ENCODE data around the gene WNT6.

Gene WNT6

GRCh38 chr2:218829868-218830451, 29.6 kb upstream of the WNT6 start:
- H3K9ac ChIP-seq: no peak overlapping the region
- no peak for TF ChIP-seq CTCF (IDR thresholded peaks at IDR 0.05)
- no peaks in the 10 kb centered on the region for H3K27me3 ChIP-seq (ENCODE audit: control insufficient read depth, insufficient read depth, low read length)
- no peak overlapping the region for H2AFZ ChIP-seq
- no peak overlapping the region for H3K27ac ChIP-seq
- H3K36me3 ChIP-seq (ENCODE audit: control insufficient read depth, insufficient read depth, low read length): no peaks in the 10 kb centered on the region
- no peaks in the 10 kb centered on the region for H3K79me2 ChIP-seq
- no peak overlapping the region for H3K4me2 ChIP-seq (ENCODE audit: low read length)
- no peaks in the 10 kb centered on the region for H3K9me3 ChIP-seq (ENCODE audit: control insufficient read depth, low read length)
- no peak overlapping the region for H3K4me3 ChIP-seq (ENCODE audit: low read depth, low read length)
- H3K4me1 ChIP-seq: no peaks in the 10 kb centered on the region

- Histone ChIP-seq H3K4me1 (no peaks in the 10 kb centered on the region), H3K9me3 (ENCODE audit: control insufficient read depth, low read length) (no peaks in the 10 kb centered on the region), H3K4me3 (ENCODE audit: low read depth, low read length) (no peak overlapping the region), H3K79me2 (no peaks in the 10 kb centered on the region), H3K9ac (no peak overlapping the region), H3K27ac (no peak overlapping the region), H2AFZ (no peak overlapping the region), H3K4me2 (ENCODE audit: low read length) (no peak overlapping the region), H3K27me3 (ENCODE audit: control insufficient read depth, insufficient read depth, low read length) (no peaks in the 10 kb centered on the region), H3K36me3 (ENCODE audit: control insufficient read depth, insufficient read depth, low read length) (no peaks in the 10 kb centered on the region)
- no peak for TF ChIP-seq CTCF (IDR thresholded peaks at IDR 0.05)
Observed at GRCh38 chr2:218830526-218831306, 28.9 kb upstream of the WNT6 start.

- Histone ChIP-seq H3K79me2 (no peaks in the 10 kb centered on the region), H3K36me3 (ENCODE audit: control insufficient read depth, insufficient read depth, low read length) (no peaks in the 10 kb centered on the region), H3K4me3 (ENCODE audit: low read depth, low read length) (no peak within 1 kb of the TSS), H3K27ac (no peak within 1 kb of the TSS), H3K4me2 (ENCODE audit: low read length) (no peak within 1 kb of the TSS), H2AFZ (no peak within 1 kb of the TSS), H3K4me1 (no peaks in the 10 kb centered on the region), H3K9ac (no peak within 1 kb of the TSS), H3K9me3 (ENCODE audit: control insufficient read depth, low read length) (no peaks in the 10 kb centered on the region), H3K27me3 (ENCODE audit: control insufficient read depth, insufficient read depth, low read length) (no peaks in the 10 kb centered on the region)
- no peak for TF ChIP-seq CTCF (IDR thresholded peaks at IDR 0.05)
Observed at GRCh38 chr2:218831378-218831990, 28.1 kb upstream of the WNT6 start, which contains the start of gene PRKAG3. PRKAG3 (minus strand) TSS chr2:218831803.

- no peak for TF ChIP-seq CTCF (IDR thresholded peaks at IDR 0.05)
- H3K27ac ChIP-seq: no peak overlapping the region
Observed at GRCh38 chr2:218832081-218832480, 27.5 kb upstream of the WNT6 start.

More at GRCh38 chr2:218832081-218832480, 27.5 kb upstream of the WNT6 start:
- no peak overlapping the region for H2AFZ ChIP-seq
- no peaks in the 10 kb centered on the region for H3K27me3 ChIP-seq (ENCODE audit: control insufficient read depth, insufficient read depth, low read length)
- no peaks in the 10 kb centered on the region for H3K9me3 ChIP-seq (ENCODE audit: control insufficient read depth, low read length)
- no peaks in the 10 kb centered on the region for H3K4me1 ChIP-seq
- H3K9ac ChIP-seq: no peak overlapping the region
- no peak overlapping the region for H3K4me3 ChIP-seq (ENCODE audit: low read depth, low read length)
- H3K36me3 ChIP-seq (ENCODE audit: control insufficient read depth, insufficient read depth, low read length): no peaks in the 10 kb centered on the region
- H3K4me2 ChIP-seq (ENCODE audit: low read length): no peak overlapping the region
- no peaks in the 10 kb centered on the region for H3K79me2 ChIP-seq

All from parathyroid adenoma (tissue), 2 donors.